ENCODE measurements around the gene TNFAIP3.

The TNFAIP3 gene

DNA sequence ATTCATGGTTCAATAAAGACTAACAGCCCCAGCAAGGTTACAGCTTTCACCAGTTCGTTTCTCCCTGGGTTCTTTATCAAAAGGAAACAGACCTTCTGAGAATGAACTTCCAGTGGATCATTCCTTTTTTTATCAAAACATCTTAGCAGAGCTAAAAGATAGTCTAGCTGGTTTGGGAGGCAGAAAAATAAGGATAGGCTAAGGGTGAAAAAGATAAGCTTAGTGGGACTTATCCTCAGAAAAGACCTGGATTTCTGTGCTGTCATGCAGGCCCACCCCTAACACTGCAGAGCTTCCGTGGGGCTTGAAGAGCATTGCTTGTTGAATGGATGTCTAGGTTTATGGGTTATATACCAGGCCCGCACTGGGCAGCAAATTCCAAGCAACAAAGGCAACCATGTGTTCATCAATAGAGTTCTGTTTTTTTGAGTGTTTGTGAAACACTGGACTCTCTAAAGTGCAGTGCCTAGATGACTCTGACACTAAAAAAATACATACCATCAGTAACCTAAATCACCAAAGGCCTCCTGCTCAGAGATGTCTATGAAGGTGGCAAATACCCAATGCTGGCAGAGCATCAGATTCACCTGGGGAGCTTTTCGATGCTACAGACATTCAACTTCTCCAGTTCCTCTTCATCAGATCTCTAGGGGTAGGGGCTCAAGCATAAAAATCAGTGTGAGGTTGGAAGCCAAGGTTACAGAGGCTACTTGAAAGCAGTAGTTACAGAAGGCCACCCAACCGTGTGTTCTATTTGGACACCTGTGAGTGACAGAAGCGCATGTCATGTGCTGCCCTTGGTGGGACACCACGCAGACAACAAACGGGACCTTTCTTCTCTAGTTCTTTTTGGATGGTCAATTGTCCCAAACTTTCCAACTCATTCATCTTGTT is 53.0 kb downstream of the TNFAIP3 start:
- H3K9ac ChIP-seq (ENCODE audit: insufficient read length, low read depth) = no peak overlapping the region
- H3K36me3 ChIP-seq (ENCODE audit: insufficient read depth, insufficient read length, low read length) = no peaks in the 10 kb centered on the region
- H3K27me3 ChIP-seq (ENCODE audit: insufficient read depth, insufficient read length) = no peaks in the 10 kb centered on the region
- DNase-seq (ENCODE audit: low read depth, low spot score) = no peak
- no peaks in the 10 kb centered on the region for H3K9me3 ChIP-seq (ENCODE audit: insufficient read depth, low read length)
- no peak overlapping the region for H3K4me3 ChIP-seq (ENCODE audit: insufficient read length, low read depth)
- TF ChIP-seq ZNF274 (IDR thresholded peaks at IDR 0.05; ENCODE audit: low read depth, low read length) = no peak
- no peak for TF ChIP-seq YY1 (IDR thresholded peaks at IDR 0.05; ENCODE audit: insufficient read depth, insufficient read length)
- no peak for TF ChIP-seq SUZ12 (IDR thresholded peaks at IDR 0.05; ENCODE audit: extremely low read depth, insufficient read depth, insufficient read length)
- no peaks in the 10 kb centered on the region for H3K4me1 ChIP-seq (ENCODE audit: insufficient read depth, insufficient read length)

DNA sequence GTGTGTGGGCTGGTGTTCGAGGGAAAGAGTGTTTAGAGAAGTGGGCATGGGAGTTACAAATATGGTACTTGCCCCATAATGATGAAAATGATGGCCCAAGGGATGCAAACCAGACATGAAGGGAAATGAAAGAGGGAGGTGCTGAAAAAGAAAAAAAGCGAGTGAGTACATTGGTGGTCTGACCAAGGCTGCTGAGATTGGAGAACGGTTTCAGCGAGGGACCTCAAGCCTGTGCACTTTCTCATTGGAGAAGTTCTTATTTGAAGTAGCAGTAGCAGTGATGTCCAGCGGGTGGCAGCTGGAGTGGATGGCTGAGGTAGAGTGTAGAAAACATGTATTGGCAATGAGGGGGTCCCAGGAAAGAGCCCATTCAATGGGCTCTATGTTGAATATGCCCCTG is 54.8 kb downstream of the TNFAIP3 start:
- Histone ChIP-seq H3K36me3 (ENCODE audit: insufficient read depth, insufficient read length, low read length) (no peaks in the 10 kb centered on the region), H3K9me3 (ENCODE audit: insufficient read depth, low read length) (no peaks in the 10 kb centered on the region), H3K4me1 (ENCODE audit: insufficient read depth, insufficient read length) (no peaks in the 10 kb centered on the region), H3K27me3 (ENCODE audit: insufficient read depth, insufficient read length) (no peaks in the 10 kb centered on the region), H3K4me3 (ENCODE audit: insufficient read length, low read depth) (no peak overlapping the region), H3K9ac (ENCODE audit: insufficient read length, low read depth) (no peak overlapping the region)
- no peak for DNase-seq (ENCODE audit: low read depth, low spot score)
- TF ChIP-seq SUZ12 (IDR thresholded peaks at IDR 0.05; ENCODE audit: extremely low read depth, insufficient read depth, insufficient read length) (no peak), YY1 (IDR thresholded peaks at IDR 0.05; ENCODE audit: insufficient read depth, insufficient read length) (no peak), ZNF274 (IDR thresholded peaks at IDR 0.05; ENCODE audit: low read depth, low read length) (no peak)

DNA sequence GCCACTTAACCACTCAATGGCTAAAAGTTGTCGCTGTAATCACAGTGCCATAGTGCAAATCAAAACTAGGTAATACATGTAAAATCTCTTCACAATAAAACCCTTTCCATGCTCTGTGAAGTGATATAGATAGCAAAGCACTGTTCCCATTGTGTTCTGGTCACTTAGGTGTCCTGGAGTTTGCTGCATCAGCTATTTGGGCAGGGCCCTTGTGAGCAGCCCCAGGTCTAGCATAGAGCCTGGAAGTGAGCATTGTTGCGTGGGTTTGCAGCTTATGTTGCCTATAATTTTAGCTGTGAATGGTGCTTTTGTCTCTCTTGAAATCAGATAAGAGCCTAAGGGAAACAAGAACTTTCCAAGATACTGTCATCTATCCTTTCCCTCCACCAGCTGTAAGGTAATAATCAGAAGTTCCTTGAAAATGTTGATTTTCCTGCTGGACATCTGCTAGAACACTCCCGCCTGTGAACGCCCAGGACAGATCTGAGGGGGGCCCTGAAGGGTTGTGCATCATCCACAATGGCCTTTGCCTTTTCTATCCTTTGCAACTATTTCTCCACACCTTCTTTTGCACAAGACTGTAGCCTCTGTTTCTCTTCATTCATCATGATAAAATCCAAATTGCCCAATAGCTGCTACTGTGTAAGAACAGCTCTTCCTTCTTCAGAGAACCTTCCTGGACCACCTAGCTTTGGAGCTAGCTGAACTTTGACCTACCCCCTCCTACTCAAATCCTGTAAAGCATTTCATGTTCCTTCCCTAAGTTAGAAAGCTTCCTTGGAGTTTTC is 57.0 kb downstream of the TNFAIP3 start:
- Histone ChIP-seq H3K9me3 (ENCODE audit: insufficient read depth, low read length) (no peaks in the 10 kb centered on the region), H3K4me3 (ENCODE audit: insufficient read length, low read depth) (no peak overlapping the region), H3K27me3 (ENCODE audit: insufficient read depth, insufficient read length) (no peaks in the 10 kb centered on the region), H3K36me3 (ENCODE audit: insufficient read depth, insufficient read length, low read length) (no peaks in the 10 kb centered on the region), H3K9ac (ENCODE audit: insufficient read length, low read depth) (no peak overlapping the region), H3K4me1 (ENCODE audit: insufficient read depth, insufficient read length) (no peaks in the 10 kb centered on the region)
- no peak for TF ChIP-seq SUZ12 (IDR thresholded peaks at IDR 0.05; ENCODE audit: extremely low read depth, insufficient read depth, insufficient read length)
- no peak for TF ChIP-seq YY1 (IDR thresholded peaks at IDR 0.05; ENCODE audit: insufficient read depth, insufficient read length)
- no peak for TF ChIP-seq ZNF274 (IDR thresholded peaks at IDR 0.05; ENCODE audit: low read depth, low read length)
- DNase-seq (ENCODE audit: low read depth, low spot score) = no peak

DNA sequence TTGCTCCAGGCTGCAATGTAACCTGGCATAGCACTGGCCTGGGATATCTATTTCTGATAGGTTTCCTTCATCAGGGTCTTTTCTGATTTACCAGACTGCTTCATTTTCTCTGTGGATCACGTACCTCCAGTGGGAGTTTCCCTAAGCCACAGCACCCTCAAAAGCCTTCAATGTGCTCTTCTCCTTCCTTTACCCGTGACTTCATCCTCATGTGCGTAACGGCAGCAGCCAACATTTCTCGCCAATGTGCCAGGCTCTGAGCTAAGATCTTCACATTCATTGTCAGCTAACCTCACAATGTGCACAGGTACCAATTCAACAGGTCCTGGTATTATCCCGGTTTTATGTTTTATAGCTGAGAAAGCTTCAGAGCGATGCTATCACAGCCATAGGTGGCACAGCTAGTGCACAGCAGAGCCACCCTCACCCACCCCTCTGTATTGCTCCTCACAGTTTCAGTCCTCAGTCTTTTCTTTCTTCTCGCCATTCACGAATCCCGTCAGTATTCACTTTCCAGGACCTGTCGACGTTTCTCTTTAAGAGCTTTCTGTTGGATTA is 58.2 kb downstream of the TNFAIP3 start:
- Histone ChIP-seq H3K9me3 (ENCODE audit: insufficient read depth, low read length) (no peaks in the 10 kb centered on the region), H3K9ac (ENCODE audit: insufficient read length, low read depth) (no peak overlapping the region), H3K4me3 (ENCODE audit: insufficient read length, low read depth) (no peak overlapping the region), H3K27me3 (ENCODE audit: insufficient read depth, insufficient read length) (no peaks in the 10 kb centered on the region), H3K4me1 (ENCODE audit: insufficient read depth, insufficient read length) (no peaks in the 10 kb centered on the region), H3K36me3 (ENCODE audit: insufficient read depth, insufficient read length, low read length) (no peaks in the 10 kb centered on the region)
- DNase-seq (ENCODE audit: low read depth, low spot score) = no peak
- TF ChIP-seq ZNF274 (IDR thresholded peaks at IDR 0.05; ENCODE audit: low read depth, low read length) (no peak), SUZ12 (IDR thresholded peaks at IDR 0.05; ENCODE audit: extremely low read depth, insufficient read depth, insufficient read length) (no peak), YY1 (IDR thresholded peaks at IDR 0.05; ENCODE audit: insufficient read depth, insufficient read length) (no peak)

DNA sequence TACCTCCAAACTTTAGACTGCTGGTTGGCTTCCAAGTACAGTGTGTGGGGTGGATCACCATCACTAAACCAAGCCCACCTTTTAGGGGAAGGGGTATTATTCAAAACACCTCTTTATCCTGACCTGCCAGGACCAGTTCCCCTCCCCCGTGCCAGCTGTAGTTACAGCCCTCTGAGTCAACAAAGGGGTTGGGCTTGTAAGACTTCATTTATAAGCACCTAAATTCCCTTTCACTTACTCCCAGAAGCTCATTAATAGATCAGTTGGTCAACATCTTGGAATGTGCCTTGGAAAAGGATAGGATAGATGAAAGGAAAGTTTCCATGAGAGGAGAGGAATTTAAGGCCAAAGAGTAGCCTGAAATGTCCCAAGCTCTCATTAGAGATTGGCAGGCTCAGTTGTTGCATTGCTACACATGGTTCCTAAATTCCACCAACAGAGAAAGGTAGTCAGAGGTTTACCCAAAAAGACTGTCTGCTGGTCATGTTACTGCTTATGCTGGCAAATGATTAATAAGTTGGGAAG is 59.2 kb downstream of the TNFAIP3 start:
- peak; percentile 22 for DNase-seq (ENCODE audit: low read depth, low spot score)
- no peaks in the 10 kb centered on the region for H3K9me3 ChIP-seq (ENCODE audit: insufficient read depth, low read length)
- no peaks in the 10 kb centered on the region for H3K4me1 ChIP-seq (ENCODE audit: insufficient read depth, insufficient read length)
- H3K9ac ChIP-seq (ENCODE audit: insufficient read length, low read depth) = no peak overlapping the region
- H3K27me3 ChIP-seq (ENCODE audit: insufficient read depth, insufficient read length) = no peaks in the 10 kb centered on the region
- TF ChIP-seq YY1 (IDR thresholded peaks at IDR 0.05; ENCODE audit: insufficient read depth, insufficient read length) (no peak), SUZ12 (IDR thresholded peaks at IDR 0.05; ENCODE audit: extremely low read depth, insufficient read depth, insufficient read length) (no peak), ZNF274 (IDR thresholded peaks at IDR 0.05; ENCODE audit: low read depth, low read length) (no peak)
- H3K4me3 ChIP-seq (ENCODE audit: insufficient read length, low read depth) = no peak overlapping the region
- no peaks in the 10 kb centered on the region for H3K36me3 ChIP-seq (ENCODE audit: insufficient read depth, insufficient read length, low read length)

DNA sequence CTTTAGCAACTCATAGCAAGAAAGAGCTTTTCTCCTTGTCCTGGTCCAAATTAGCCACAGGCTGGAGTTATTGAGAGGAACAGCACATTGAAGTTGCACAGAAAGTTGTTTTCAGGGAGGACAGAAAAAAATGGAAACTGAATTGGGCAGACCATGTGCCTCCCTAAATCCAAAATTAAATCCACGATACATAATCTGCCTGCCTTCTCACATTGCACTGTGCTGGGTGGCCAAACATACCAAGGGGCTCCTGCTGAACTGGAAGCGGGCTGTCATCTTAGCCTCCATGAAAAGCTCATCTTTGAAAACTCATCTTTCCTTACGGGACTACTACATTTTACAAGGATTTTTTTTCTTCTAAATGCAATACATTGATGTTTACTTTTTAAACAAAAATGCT is 59.9 kb downstream of the TNFAIP3 start:
- no peaks in the 10 kb centered on the region for H3K9me3 ChIP-seq (ENCODE audit: insufficient read depth, low read length)
- no peaks in the 10 kb centered on the region for H3K4me1 ChIP-seq (ENCODE audit: insufficient read depth, insufficient read length)
- no peaks in the 10 kb centered on the region for H3K36me3 ChIP-seq (ENCODE audit: insufficient read depth, insufficient read length, low read length)
- H3K27me3 ChIP-seq (ENCODE audit: insufficient read depth, insufficient read length) = no peaks in the 10 kb centered on the region
- DNase-seq (ENCODE audit: low read depth, low spot score) = no peak
- TF ChIP-seq YY1 (IDR thresholded peaks at IDR 0.05; ENCODE audit: insufficient read depth, insufficient read length) (no peak), ZNF274 (IDR thresholded peaks at IDR 0.05; ENCODE audit: low read depth, low read length) (no peak), SUZ12 (IDR thresholded peaks at IDR 0.05; ENCODE audit: extremely low read depth, insufficient read depth, insufficient read length) (no peak)
- no peak overlapping the region for H3K9ac ChIP-seq (ENCODE audit: insufficient read length, low read depth)
- H3K4me3 ChIP-seq (ENCODE audit: insufficient read length, low read depth) = no peak overlapping the region

All from NT2/D1 (cell line).